Subcutaneous adipose tissue (tissue), 4 donors: ENCODE data around the gene DOCK2. TPM values are rescaled to one million over a fixed set of nuclear protein-coding genes. Genes with fewer than 3 reads are reported as not detected.

Experiments used
- CTCF ChIP-seq: fragments of 450-650 bp; IDR thresholded peaks from one replicate; pipeline ENCODE4 v1.5.1; 2016; ENCODE audit warnings: low read depth, mild to moderate bottlenecking, control low read depth, antibody characterized with exemption, moderate library complexity
- total RNA-seq, 4 donors: library from RNA; depleted of rRNA; stranded (reverse); fragments of >200 nt; gene quantifications; one replicate each; pipeline ENCODE4 v1.1.0, GENCODE V29; 2016

DOCK2 gene
- total RNA-seq, 4 donors from 2014 or later, result 23.9 to 101 (median 51.1) TPM

- TF ChIP-seq CTCF, result no peak
Observed at GRCh38 chr5:169989365-169989764, 352.3 kb downstream of the DOCK2 start.

GRCh38 chr5:169991115-169991869, 354.2 kb downstream of the DOCK2 start:
- no peak for TF ChIP-seq CTCF

GRCh38 chr5:169992789-169993484, 355.9 kb downstream of the DOCK2 start:
- no peak for TF ChIP-seq CTCF

- no peak for TF ChIP-seq CTCF
Observed at GRCh38 chr5:169993485-169993790, 356.4 kb downstream of the DOCK2 start.

- no peak for TF ChIP-seq CTCF
Observed at GRCh38 chr5:169997798-169998197, 360.7 kb downstream of the DOCK2 start.

- no peak for TF ChIP-seq CTCF
Observed at GRCh38 chr5:169999621-170000020, 362.5 kb downstream of the DOCK2 start.

GRCh38 chr5:170000155-170000554, 363.1 kb downstream of the DOCK2 start:
- TF ChIP-seq CTCF, result no peak
